ENCODE data around the gene HABP2.
A peak's percentile ranks its signal among the peaks of the same experiment; 100 is the strongest.

Gene HABP2

DNA sequence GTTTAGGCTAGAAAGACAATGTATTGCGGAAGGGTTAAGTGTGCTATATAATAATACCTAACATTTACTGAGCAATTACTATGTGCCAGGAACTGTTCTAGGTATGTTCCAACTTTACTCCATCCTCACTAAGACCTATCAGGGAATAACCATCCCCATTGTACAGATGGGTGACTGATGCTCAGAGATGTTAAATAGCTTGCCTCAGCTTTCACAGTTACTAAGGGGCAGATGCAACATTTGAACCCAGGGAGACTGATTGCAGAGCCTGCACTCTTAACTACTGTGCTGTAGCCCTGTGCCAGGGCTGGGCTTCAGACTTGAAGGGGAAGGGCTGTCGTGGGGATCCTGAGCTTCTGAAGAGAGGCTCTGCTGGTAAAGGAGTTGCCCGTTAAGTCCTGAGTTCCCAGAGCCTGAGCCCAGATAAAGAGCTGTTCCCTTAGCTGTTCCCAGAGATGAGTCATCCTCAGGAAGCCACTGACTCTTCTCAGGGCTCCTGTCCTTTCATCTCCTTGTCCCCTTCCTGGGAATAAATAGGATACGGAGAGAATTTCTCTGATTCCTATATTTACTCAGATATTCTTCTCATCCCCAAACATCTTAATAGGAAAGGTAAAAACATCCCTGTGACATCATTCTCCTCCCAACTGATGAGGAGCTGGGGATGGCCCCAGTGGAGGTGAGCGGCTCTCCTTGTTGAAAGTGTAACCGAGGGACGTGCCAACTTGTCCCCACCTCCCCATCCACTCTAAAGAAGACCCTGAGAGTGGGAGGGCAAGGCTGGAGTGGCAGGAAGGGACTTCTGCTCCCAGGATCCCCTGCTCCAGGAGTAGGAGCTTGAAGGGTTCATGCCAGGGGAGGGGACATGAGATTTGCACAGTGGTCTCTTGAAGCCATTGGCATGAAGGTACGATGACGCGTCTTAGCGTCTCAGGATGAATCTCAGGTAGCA lies 28.0 kb upstream of the HABP2 start:
- no peak for DNase-seq (ENCODE audit: low read depth)
- no peak overlapping the region for H3K4me3 ChIP-seq (ENCODE audit: low read depth, low read length)

DNA sequence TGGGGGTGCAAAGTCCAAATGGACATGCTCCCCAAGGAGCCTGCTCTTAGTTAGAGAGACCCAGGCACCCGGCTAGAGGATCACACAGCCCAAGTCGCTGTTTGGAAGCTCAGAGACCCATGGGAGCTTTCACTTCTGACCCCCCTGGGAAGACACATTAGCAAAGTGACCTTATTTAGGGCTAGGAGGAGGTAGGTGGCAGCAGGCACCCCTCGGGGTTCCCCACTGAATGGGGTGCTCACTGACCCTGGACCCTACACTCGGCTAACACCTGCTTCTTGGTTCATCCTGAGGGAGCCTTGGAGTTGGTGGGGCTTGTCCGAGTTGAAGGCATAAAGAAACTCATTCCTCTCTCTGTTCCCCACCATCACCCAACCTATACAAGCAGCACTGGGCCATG lies 27.1 kb upstream of the HABP2 start:
- no peak overlapping the region for H3K4me3 ChIP-seq (ENCODE audit: low read depth, low read length)
- DNase-seq (ENCODE audit: low read depth): no peak

DNA sequence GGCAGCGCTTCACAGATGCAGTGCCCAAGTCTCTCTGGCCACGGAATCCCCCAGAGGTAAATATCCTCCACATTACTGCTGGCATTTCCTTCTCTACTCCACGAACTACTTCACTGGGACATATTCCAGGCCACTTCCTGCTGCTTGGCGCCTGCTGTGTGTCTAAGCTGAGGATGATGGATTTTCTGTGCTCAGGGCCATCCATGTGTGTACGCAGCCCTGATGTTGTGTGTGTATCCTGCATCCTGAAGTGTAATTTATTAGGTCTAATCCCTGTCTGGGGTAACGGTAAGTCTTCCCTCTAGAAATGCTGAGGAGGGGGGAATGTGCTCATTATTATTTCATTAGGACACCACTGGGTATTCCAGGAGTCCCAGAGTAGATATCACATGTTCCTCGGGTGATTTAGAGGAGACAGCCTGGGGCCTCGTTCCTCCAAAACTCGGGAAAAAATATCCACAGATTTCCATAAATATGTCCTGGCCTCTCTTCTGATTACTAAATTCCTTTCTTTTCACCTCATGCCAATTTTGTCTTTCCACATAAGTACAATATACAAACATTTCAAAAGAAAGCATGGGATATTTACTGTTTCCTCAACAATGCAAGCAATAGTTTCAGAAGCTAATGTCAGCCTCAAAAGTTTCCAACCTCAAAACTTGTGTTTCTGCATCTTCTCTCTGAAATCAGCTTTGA lies 25.5 kb upstream of the HABP2 start:
- H3K4me3 ChIP-seq (ENCODE audit: low read depth, low read length): no peak overlapping the region
- no peak for DNase-seq (ENCODE audit: low read depth)

DNA sequence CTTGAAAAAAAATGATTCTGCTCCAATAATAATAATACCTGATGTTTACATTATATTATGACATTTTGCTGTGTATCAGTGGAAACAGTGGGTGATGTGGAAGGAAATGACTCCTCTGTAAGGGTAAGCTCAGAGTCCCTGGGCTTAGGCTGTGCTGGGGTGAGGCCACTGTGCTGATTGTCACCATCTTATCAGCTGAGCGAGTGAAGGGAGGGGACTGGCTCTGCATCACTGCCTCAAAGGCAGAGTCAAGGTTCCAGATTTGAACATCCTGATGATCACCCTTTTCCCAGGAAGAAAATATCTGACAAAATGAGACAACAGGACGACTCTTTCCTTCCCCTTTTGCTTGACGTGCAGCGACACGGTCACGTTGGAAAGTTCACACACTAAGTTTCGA lies 24.0 kb upstream of the HABP2 start:
- no peak overlapping the region for H3K4me3 ChIP-seq (ENCODE audit: low read depth, low read length)
- DNase-seq (ENCODE audit: low read depth): no peak

DNA sequence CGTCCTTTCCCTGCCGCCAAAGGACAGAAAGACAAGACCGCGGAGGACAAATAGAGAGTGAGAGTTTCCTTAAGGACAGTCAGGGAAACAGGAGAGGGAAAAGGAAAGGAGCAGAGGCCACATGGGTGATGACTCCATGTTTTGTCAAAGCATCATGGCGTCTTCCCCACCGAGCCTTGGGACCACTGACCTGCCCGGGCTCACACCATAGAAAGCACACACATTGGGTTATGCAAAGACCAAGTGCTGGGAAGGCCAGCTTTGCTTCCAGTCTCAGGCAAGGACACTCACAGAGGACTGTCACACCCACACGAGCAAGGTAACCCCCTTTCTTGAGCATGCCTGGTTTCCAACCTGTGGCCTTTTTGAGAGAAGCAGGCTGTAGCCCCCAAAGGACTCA lies 23.3 kb upstream of the HABP2 start:
- H3K4me3 ChIP-seq (ENCODE audit: low read depth, low read length): no peak overlapping the region
- no peak for DNase-seq (ENCODE audit: low read depth)

DNA sequence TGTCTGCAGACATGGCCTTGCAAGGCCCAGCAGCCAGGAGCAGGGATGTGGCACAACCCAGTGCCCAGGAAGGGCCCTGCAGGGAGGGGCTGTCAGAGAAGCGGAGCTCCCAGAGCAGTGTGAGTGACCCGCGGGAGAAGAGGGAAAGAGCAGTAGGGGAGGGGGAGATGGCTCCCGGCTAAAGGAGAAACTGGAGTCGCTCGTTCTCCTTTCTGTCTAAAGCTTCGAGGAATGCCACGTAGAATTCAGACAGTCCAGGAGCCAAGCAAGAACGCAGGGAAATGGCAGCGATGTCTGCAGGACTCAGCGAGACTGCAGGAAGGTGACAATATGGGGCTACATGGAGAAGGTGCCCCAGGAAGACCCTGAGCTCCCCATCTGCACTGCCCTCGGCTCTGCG lies 22.4 kb upstream of the HABP2 start:
- no peak for DNase-seq (ENCODE audit: low read depth)
- H3K4me3 ChIP-seq (ENCODE audit: low read depth, low read length): no peak overlapping the region

DNA sequence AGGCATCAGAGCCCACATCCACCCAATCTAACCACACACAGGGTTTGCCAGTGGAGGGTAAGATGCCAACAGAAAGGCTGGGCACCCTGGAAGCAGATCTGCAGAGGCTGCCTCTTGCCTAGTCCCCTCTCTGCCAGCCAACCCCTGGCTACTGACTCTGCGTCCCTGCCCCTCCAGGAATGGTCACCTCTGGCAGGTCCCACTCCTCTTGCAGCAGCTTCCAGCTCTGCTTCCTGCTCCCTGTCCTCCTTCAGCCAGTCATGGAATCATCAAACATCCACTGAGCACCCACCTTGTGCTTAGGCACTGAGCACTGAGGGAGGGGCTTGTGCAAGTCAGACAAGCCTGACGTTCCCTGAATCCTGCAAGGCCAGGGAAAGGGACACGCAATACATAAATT lies 20.1 kb upstream of the HABP2 start:
- no peak overlapping the region for H3K4me3 ChIP-seq (ENCODE audit: low read depth, low read length)
- DNase-seq (ENCODE audit: low read depth): no peak

DNA sequence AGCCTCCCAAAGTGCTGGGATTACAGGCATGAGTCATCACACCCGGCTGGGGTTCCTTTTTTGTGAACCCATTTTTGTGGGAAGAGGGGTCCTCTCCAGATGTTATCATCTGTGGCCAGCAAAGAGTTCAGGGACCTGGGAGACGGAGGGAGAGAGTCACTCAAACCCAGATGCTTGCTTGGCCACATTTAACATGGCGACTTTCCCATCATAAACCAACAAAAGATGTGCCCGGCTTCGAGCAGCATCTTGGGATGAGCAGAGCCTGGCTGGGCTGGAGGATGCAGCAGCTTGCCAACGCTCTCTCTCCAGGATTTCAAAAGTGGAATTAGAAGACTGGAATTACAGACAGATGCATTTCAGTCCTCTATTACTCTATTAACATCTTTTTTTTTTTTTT lies 19.1 kb upstream of the HABP2 start:
- H3K4me3 ChIP-seq (ENCODE audit: low read depth, low read length): no peak overlapping the region
- no peak for DNase-seq (ENCODE audit: low read depth)

DNA sequence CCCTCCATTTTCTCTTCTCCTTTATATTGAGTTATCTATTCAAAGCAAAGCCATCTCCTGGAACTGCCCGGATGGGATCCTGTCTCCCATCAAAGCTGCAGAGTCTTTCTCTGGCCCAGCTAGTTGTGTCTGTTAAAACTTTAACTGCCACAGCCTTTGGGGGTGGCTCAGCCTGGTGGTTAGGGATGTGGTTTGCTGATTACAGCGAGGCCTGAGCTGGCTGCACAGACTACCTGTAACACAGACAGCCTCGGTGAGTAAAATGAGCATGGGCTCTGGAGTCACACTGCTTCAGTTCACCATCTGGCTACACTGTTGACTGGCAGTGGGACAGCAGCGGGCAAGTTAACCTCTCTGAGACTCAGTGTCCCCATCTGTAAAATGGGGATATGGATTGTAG lies 18.4 kb upstream of the HABP2 start:
- DNase-seq (ENCODE audit: low read depth): no peak
- no peak overlapping the region for H3K4me3 ChIP-seq (ENCODE audit: low read depth, low read length)

DNA sequence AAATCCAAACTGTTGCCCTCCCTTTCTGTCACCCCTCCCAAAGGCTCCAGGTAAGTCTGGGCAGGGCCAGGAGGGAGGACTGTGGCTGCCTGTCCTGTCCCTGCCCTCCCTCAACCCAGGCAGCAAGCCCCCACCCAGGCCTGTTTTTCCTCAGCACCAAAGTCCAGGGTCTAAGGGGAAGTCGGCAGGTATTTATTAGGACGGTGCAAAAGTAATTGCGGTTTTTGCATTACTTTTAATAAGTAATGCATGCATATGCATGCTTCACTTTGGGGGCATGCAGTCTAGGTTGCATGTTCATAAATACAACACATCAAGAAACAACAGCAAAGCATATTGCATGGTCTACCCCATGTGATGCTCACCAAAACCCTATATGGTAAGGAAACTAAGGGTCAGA lies 15.2 kb upstream of the HABP2 start:
- no peak for DNase-seq (ENCODE audit: low read depth)

DNA sequence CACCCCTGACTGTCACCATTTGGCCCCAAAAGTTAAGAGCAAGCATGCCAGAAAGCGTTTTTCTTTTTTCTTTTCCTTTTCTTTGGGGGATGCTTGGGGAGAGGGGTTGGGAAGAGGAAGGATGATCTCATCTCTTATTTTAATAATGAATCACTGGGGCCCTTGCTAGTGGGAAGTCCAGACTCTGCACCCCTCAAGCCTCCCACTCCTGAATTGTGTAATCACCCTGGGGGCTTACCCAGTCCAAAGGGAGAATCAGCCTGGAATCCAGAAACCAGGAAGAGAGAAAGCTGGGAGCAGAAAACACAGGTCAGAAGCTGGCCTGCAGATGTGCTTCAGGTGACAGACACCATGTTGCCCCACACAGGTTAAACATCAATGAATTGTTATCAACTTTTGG lies 14.7 kb upstream of the HABP2 start:
- DNase-seq (ENCODE audit: low read depth): no peak
- no peak overlapping the region for H3K4me3 ChIP-seq (ENCODE audit: low read depth, low read length)

More for the DNA sequence above, 15.2 kb upstream of the HABP2 start:
- H3K4me3 ChIP-seq (ENCODE audit: low read depth, low read length): no peak overlapping the region

DNA sequence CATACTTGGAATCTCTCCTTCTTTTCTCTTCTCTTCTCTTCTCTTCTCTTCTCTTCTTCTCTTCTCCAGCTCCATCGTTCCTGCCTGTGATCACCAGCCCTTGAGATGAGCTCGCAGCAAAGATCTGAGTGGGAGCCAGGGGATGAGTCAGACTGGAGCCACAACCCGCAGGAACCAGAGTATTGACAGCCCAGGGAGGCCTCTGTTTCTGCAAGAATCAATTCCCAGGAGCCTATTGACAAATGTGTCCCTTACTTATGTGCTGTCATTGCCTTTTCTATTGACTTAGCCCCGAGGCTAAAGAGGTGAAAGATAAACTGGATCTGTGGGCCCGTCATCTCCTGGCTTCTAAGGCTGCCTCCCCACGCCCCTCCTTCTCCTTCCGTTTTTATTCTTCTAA lies 13.1 kb upstream of the HABP2 start:
- DNase-seq (ENCODE audit: low read depth): peak; percentile 21
- H3K4me3 ChIP-seq (ENCODE audit: low read depth, low read length): no peak overlapping the region

DNA sequence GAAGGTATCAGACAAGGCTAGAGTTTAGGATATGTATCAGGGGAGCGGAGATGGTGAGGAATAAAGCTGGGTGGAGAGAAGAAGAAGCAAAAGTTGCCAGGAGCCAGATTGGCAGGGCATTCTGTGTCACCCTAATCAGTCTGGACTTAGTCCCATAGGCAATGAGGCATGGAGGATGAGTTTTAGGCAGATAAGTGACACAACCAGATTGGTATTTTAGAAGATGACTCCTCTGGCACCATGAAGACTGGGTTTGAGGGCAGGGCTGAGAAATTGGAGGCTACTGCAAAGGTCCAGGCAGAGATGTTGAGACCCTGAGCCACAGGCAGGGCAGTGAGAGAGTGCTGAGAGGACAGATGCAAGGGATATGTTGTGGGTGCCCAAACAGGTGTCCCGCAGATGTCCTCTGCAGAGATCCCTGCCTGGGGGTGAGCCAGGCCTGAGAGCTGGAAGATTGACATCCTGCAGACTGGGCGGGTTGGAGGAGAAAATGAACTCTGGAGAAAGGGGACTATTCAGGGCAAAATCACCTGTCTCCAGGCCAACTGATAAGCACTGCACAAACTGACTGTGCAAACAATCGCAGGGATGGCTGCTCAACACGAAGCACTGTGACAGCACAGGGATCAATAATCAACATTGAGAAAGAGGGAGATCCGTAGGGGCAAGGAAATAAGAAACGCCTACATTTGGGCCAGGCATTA lies 11.9 kb upstream of the HABP2 start:
- H3K4me3 ChIP-seq (ENCODE audit: low read depth, low read length): no peak overlapping the region
- no peak for DNase-seq (ENCODE audit: low read depth)

DNA sequence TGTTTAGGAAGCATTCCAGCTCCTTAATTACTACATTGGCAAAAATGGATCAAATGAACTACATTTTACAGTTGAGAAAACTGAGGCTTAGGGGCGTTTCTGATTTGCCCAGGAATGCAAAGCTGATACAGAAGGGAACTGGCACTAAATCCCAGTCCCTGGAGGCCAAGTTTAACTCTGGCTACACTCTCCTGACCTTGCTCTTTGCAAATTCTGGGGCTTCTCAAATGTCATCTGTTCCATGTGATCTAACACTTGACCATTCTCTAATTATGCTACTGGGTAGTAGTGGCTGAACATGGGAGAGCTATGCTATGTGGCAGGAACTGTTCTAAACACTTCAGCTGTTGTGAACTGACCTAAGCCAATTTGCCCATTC lies 11.3 kb upstream of the HABP2 start:
- no peak for DNase-seq (ENCODE audit: low read depth)
- H3K4me3 ChIP-seq (ENCODE audit: low read depth, low read length): no peak overlapping the region

DNA sequence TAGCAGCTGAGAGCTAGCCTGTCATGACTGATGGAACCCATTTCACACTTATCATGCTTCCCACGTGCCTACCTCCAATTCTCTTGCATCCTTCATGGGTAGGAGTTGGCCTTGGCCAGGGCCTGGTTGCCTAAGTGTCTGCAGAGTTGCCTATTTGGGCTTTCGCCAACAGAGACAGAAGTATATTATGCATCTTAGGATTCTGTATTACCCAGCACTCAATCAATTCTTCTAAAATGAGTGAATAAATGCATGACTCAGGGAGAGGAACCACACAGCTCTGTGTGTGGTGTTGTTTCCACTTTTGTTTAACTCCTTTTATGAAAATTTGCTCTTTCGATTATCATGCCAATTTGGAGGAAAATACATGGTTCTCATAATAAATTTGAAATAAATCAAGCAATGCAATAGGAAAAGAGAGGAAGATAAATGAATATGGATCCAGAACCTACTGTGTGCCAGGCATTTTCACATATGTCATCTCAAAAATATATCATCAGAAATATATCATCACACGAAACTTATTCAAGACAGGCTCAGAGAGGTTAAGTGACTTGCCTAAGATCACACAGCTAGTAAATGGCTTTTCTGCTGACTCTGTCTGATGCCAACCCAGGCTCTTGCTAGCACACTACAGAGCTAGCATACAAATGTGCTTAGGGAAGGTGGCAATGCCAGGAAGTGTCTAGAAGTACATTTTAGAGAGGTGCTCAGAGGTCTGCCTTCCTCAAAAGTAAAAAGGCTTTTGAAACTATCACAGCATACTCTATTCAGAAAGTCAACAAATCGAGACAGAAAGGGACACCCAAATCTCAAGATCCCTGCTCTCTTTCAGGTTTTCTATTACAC lies 9.5 kb upstream of the HABP2 start:
- DNase-seq (ENCODE audit: low read depth): no peak

DNA sequence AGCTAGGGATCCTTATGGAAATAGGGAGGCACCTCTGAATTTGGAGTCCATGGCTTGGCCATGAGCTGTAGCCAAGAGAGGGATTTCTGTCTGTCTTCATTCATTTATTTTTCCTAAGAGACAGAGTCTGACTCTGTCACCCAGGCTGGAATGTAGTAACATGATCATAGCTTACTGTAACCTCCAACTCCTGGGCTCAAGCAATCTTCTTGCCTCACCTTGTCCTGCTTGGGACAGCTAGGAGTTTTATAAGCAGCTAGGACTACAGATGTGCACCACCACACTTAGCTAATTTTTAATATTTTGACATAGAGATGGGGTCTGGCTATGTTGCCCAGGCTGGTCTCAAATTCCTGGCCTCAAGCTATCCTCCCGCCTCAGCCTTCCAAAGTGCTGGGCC lies 8.5 kb upstream of the HABP2 start:
- no peak overlapping the region for H3K4me3 ChIP-seq (ENCODE audit: low read depth, low read length)
- no peak for DNase-seq (ENCODE audit: low read depth)

More for the DNA sequence above, 9.5 kb upstream of the HABP2 start:
- no peak overlapping the region for H3K4me3 ChIP-seq (ENCODE audit: low read depth, low read length)

DNA sequence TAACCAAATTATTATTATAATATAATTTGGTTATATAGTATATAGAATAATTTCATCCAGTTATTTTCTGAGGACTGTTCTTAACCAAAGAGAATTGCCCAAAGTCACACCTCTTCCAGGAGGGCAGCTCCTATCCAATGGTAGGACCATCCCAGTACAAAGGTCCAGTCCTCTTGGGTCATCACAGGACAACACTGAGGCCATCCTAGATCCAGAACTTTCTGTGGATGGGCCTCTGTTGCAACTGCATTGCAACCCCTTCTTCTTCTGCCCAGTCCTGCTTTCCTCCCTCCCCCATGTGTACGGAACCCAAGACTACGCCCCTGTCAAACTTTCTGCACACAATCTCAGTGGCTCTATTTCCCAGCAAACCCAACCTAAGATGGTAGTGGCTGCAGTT lies 5.4 kb upstream of the HABP2 start:
- no peak for DNase-seq (ENCODE audit: low read depth)
- no peak overlapping the region for H3K4me3 ChIP-seq (ENCODE audit: low read depth, low read length)

DNA sequence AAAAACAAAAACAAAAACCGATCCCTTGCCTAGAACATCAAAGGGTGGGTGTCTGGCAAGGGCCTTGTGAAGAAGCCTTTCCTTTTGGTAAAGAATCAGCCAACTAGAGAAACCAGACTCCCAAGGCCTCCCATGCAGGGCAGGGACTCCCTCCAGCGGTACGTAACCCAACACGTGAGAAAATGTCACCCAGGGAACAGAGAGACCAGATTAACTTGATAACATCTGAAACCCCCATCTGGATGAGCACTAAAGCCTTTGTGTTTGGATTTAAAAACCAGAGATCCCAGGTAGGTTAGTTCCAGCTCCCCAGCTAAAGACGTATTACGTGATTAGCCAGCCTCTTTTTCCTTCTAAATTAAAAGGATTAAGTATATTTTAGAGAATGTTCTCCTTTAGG lies 3.0 kb upstream of the HABP2 start:
- DNase-seq (ENCODE audit: low read depth): no peak
- no peak overlapping the region for H3K4me3 ChIP-seq (ENCODE audit: low read depth, low read length)

DNA sequence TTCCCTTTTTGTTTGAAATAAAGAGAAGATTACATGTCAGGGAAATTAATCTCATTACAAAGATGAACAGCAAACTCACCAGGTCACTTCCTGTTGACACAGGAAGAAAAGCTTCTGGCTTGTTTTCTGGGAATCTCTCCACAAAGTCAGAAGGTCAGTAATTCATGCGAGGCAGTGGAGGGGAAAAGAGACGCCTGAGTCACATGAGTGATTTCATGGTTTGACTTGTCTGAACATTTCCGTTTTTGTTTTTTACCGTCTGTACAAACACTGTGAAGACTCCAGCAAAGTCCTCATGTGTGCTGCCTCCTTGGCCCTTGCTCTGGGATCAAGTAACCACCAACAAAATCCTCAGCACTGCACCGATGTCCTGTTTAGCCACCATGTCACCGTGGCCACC lies 2.5 kb upstream of the HABP2 start:
- no peak for DNase-seq (ENCODE audit: low read depth)
- no peak overlapping the region for H3K4me3 ChIP-seq (ENCODE audit: low read depth, low read length)

DNA sequence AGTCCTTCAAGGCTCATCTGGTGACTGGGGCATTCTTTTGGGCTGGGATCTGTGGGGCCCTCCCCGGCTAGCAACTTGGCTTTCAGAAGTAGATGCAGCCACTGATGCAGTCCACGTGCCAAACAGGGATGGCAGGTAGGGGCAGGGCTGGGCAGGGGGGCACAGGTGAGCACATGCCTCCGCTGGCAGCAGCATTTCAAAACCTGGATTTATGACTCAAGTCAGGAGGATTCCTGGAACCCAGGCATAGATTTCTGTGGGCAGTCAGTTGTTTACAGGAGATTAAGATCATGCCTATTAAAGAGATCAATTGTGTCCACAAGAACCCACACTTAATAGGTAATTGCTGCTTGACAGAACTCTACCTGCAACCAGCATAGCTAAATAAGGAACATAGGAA lies 839 bp upstream of the HABP2 start:
- no peak for DNase-seq (ENCODE audit: low read depth)
- H3K4me3 ChIP-seq (ENCODE audit: low read depth, low read length): no peak overlapping the region

Data from skeletal muscle cell (primary cell).